Stimulated activated CD4-positive, alpha-beta T cell treated with anti-CD3 and anti-CD28 coated beads, Interleukin-15, amount 100 ng/mL, for 48 hours (primary cell): Measurements from ENCODE around the gene GVQW3.

Experiments
- DNase-seq, 2 donors: peaks; one replicate each; pipeline ENCODE4 v3.0.0-alpha.2; 2020; ENCODE audit warnings: low read depth in 2 of 2

Gene GVQW3

DNA sequence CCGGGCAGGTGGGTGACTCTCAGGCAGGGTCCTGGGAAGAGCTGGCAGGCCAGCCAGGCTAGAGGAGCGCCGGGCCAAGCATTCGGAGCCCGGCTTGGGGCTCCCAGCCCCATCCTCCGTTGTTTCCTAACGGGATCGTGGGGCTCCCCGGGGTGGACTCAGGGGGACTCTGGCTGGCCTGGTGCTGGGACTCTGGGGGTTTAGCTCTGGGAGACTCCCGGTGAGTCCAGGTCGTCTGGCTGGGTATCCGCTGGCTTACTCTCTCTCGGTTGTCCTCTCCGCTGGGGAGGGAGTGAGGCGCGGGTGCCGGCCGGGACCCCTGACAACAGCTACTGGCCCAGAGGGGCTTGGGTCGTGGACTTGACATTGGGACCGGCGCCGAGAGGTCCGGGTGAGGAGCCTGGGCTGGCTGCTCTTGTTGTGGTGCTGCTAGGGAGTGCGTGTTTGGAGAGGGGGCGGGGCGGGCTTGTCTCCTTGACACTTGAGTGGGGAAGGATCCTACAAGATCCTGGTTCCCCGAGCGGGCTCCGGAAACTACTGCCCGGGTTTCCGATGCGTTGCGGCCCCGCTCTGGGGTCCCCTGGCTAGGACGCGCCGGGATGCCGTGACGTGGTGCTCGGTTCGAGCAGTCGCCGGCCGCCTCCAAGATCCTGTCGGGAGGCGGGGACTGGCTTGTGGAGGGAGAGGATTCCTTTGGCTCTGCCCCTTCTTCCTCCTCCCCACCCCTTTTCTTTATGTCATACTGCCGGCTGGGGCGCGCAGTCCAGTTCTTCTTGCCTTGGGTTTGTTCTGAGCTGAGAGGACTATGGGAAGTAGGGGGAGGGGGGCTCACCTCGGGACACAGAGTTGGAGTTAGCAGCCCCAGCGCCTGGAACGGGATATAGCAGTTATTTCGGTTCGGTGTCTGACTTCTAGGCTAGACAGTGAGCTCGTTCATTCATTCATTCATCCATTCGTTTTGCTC is 64.3 kb downstream of the GVQW3 start:
- peak; percentile 24 to 34 for DNase-seq

DNA sequence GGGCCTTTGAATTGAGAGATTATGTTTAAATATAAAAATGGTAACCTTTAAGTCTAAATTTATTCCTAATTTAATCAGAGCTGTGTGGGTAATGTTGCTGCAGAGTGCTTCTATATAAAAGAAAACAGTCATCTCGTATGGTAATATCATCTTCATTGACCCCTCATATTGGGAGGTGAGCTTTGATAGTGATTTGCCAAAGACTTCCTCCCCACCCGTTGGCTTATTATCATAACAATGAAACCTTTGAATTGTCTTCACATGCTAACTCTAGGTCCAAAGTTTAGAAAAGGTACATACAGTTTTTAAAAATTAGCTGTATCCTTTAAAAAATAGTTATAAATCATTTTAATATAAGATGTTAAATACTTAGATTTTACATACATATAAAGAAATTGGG is 67.4 kb downstream of the GVQW3 start:
- no peak for DNase-seq

DNA sequence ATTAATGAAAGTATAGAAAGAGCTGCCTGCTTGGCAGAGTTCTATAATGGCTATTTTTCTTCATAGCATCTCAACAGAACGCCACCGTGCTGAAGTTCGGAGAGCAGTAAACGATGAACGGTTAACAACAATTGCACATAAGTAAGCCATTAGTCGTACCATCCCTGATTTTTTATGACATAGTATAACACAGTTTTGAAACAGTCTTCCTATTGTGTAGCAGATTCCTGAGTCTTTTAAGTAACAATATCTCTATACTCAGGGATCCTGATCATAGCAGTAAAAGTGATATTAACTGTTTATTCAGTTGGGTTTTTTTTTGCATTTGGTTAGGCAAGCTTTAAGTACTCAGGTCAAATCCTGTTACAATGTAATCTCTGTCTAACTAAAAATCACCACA is 72.1 kb downstream of the GVQW3 start:
- no peak for DNase-seq

DNA sequence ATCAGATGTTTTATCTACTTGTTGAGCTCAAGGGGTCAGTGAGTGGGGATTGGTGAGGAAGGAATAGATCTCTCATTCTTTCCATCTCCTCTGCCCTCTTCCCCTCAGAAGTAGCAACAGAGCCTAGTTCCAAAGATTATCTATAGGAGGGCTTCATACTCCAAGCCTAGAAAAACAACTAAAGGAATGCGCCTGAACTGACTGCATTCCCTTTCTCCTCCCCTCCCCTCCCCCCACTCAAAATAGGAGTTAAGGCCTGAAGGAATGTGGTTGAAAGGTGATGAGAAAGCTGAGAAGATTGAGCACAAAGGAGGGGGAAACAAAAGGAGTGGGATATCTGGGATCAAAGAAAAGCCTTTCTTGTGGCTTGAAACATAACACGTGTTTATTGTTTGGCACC is 74.2 kb downstream of the GVQW3 start:
- DNase-seq, result no peak

DNA sequence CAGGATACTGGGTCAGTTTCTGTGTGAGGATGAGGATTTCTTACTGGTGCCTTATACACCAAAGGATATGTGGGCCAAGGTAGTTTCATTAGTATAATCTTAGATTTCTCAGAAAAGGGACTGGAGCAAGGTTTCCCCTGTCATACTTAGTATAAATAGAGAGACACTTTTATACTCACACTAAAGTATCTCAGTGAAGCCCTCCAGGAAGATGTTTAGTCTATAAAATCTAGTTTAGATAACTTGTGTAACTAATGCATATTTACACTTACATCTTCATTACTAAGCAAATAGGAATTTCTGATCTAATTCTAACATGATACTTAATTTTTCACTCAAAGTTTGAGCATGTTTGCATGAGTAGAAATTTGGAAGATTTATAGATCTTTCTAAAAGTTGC is 74.8 kb downstream of the GVQW3 start:
- no peak for DNase-seq

DNA sequence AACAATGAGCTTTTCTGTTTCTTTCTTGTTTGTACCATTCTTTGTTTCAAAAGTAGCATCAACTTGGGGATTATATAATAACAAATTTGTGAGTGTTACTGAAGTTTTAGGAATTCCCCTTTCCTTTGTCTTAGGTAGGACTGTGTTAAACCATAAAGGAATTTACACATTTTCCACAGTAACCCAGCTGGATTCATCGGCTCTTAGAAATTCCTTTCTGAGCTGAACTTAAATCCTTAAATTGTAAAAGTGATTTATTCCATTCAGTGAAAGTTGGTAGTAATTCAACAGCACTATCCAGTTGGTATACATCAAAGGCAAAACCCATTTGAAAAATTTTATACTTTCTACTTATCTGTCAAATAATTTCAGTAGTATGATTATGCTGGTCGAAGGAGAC is 75.4 kb downstream of the GVQW3 start:
- DNase-seq, result no peak
